PC-3 (cell line): ENCODE results near the gene RHOG. TPM values are rescaled to one million over a fixed set of nuclear protein-coding genes. Genes with fewer than 3 reads are reported as not detected.
A peak's percentile ranks its signal among the peaks of the same experiment; 100 is the strongest.

Source experiments
- ATAC-seq: fragments of 200-7000 bp; cut with Tn5 transposase; 2 replicates; pipeline ENCODE4 v1.9.1; 2020; ENCODE audit warnings: mild to moderate bottlenecking, moderate library complexity
- BruUV-seq: library from RNA; stranded (reverse); fragments of 400-500 nt; replicated peaks from 2 replicates; lab custom pipeline; 2021; lab: Mats Ljungman, UMichigan
- CTCF ChIA-PET: fragments of 300-600 bp; sonication (Branson Sonifier 250); formaldehyde crosslinking; loops from one replicate; lab custom pipeline; 2022; ENCODE audit warnings: antibody characterized with exemption; lab: Charles Lee
- POLR2A ChIA-PET: fragments of 300-600 bp; sonication (Branson Sonifier 250); formaldehyde crosslinking; loops from one replicate; lab custom pipeline; 2022; ENCODE audit warnings: antibody characterized with exemption; ENCODE audit not compliant: unreplicated experiment; lab: Charles Lee
- DNase-seq: peaks from one replicate; pipeline ENCODE4 v3.0.0-alpha.2; 2015
- H2AFZ ChIP-seq: fragments of 300-600 bp; sonication (generic); 2 replicates; pipeline ENCODE4 v1.6.0; 2016; ENCODE audit warnings: antibody characterized with exemption, low read length
- H3F3A ChIP-seq: fragments of 300-600 bp; sonication (generic); one replicate; pipeline ENCODE4 v1.6.0; 2017; ENCODE audit warnings: antibody characterized with exemption, low read length, control low read depth, mild to moderate bottlenecking; ENCODE audit not compliant: unreplicated experiment
- H3K27ac ChIP-seq: fragments of 300-600 bp; sonication (generic); 2 replicates; pipeline ENCODE4 v1.5.1; 2016; ENCODE audit warnings: mild to moderate bottlenecking, low read length
- H3K27me3 ChIP-seq: fragments of 300-600 bp; sonication (generic); 2 replicates; pipeline ENCODE4 v1.6.1; 2016; ENCODE audit warnings: low read length, mixed read lengths
- H3K36me3 ChIP-seq: fragments of 300-600 bp; sonication (generic); 2 replicates; pipeline ENCODE4 v1.6.1; 2016; ENCODE audit warnings: low read depth, mixed run types, low read length, mixed read lengths
- H3K4me1 ChIP-seq: fragments of 300-600 bp; sonication (generic); 2 replicates; pipeline ENCODE4 v1.5.1; 2016; ENCODE audit warnings: low read length; ENCODE audit not compliant: insufficient read depth
- H3K4me2 ChIP-seq: fragments of 300-600 bp; sonication (generic); 2 replicates; pipeline ENCODE4 v1.6.0; 2016; ENCODE audit warnings: low read length
- H3K4me3 ChIP-seq: fragments of 300-600 bp; sonication (generic); 2 replicates; pipeline ENCODE4 v1.5.1; 2016; ENCODE audit warnings: mild to moderate bottlenecking, low read length, mixed read lengths
- H3K79me2 ChIP-seq: fragments of 300-600 bp; sonication (generic); 2 replicates; pipeline ENCODE4 v1.6.1; 2017; ENCODE audit warnings: low read length, mixed read lengths
- H3K9ac ChIP-seq: fragments of 300-600 bp; sonication (generic); 2 replicates; pipeline ENCODE4 v1.6.0; 2016; ENCODE audit warnings: mild to moderate bottlenecking, low read length
- H3K9me2 ChIP-seq: fragments of 300-600 bp; sonication (generic); replicated peaks from 2 replicates; pipeline ENCODE4 v1.6.1; 2016; ENCODE audit warnings: mixed run types, low read length, mixed read lengths
- H3K9me3 ChIP-seq: fragments of 300-600 bp; sonication (generic); 2 replicates; pipeline ENCODE4 v1.6.1; 2016; ENCODE audit warnings: low read length, mixed read lengths
- H4K20me1 ChIP-seq: fragments of 300-600 bp; sonication (generic); 2 replicates; pipeline ENCODE4 v1.6.1; 2016; ENCODE audit warnings: low read length, mixed read lengths
- CTCF ChIP-seq: fragments of 300-600 bp; sonication (generic); conservative IDR thresholded peaks from 2 replicates; pipeline ENCODE4 v1.5.1; 2017; ENCODE audit warnings: antibody characterized with exemption, low read depth, mild to moderate bottlenecking, low read length
- EZH2 ChIP-seq: fragments of 300-600 bp; sonication (generic); IDR thresholded peaks from one replicate; pipeline ENCODE4 v1.6.1; 2017; ENCODE audit warnings: antibody characterized with exemption, mild to moderate bottlenecking, low read length; ENCODE audit not compliant: unreplicated experiment
- EZH2phosphoT487 ChIP-seq: fragments of 300-600 bp; sonication (generic); IDR thresholded peaks from 2 replicates; pipeline ENCODE4 v1.6.1; 2018; ENCODE audit warnings: mild to moderate bottlenecking, antibody characterized with exemption, low read length, borderline replicate concordance
- intact Hi-C: fragments of 100-400 bp; cut with micrococcal nuclease; formaldehyde crosslinking; loops from 2 replicates; pipeline ENCODE4 v1.9.0; 2023
- total RNA-seq: library from RNA; depleted of rRNA; stranded (reverse); fragments of >200 nt; gene quantifications from 2 replicates; pipeline ENCODE4 v1.2.3, GENCODE V29; 2014

RHOG gene
- total RNA-seq, 1 experiment from 2014 or later: 31.2 TPM

- POLR2A ChIA-PET: interaction anchor here (0.6 to 1.2 kb wide), 3 partner anchors 12 to 60 kb away, joined by 3 to 4 read pairs (median 4); no protein-coding TSS in a partner anchor
- peak overlapping the region; percentile 93; the same call in 1 of the 2 replicates for H3K4me3 ChIP-seq
- peak overlapping the region; percentile 97 for H2AFZ ChIP-seq
- H3K27ac ChIP-seq: no peak overlapping the region
- no peaks in the 10 kb centered on the region for H3K9me2 ChIP-seq
- H4K20me1 ChIP-seq: no peaks in the 10 kb centered on the region
- DNase-seq (no peak), ATAC-seq (no peak)
- peaks cover 34% of the 10 kb centered on the region for H3K79me2 ChIP-seq
- no TSS peak for BruUV-seq
- no peaks in the 10 kb centered on the region for H3K9me3 ChIP-seq
- H3F3A ChIP-seq: no peaks in the 10 kb centered on the region
- H3K36me3 ChIP-seq: no peaks in the 10 kb centered on the region
- peaks cover 31% of the 10 kb centered on the region for H3K4me1 ChIP-seq
- CTCF ChIA-PET: interaction anchor here (0.6 to 2.8 kb wide), 11 partner anchors 13 to 243 kb away, joined by 3 to 27 read pairs (median 7); no protein-coding TSS in a partner anchor
- H3K27me3 ChIP-seq: no peaks in the 10 kb centered on the region
- no peak overlapping the region for H3K9ac ChIP-seq
- intact Hi-C loops: loop anchor here (2.0 to 10.0 kb wide), 2 partner anchors 51 to 105 kb away; no protein-coding TSS in a partner anchor
- H3K4me2 ChIP-seq: peak overlapping the region; percentile 79
- TF ChIP-seq CTCF (no peak), EZH2phosphoT487 (no peak), EZH2 (no peak)
Observed at GRCh38 chr11:3853899-3854659, 13.3 kb upstream of the RHOG start.

- TF ChIP-seq EZH2: no peak
- no peak for TF ChIP-seq CTCF
- TF ChIP-seq EZH2phosphoT487: no peak
- BruUV-seq: no TSS peak
- H4K20me1 ChIP-seq: no peaks in the 10 kb centered on the region
- intact Hi-C loops: loop anchor here (10.0 kb wide), 1 partner anchor 51 kb away; no protein-coding TSS in a partner anchor
- peaks cover 29% of the 10 kb centered on the region for H3K79me2 ChIP-seq
- ChIA-PET CTCF (interaction anchor here (0.7 kb wide), 1 partner anchor 211 kb away, joined by 3 read pairs; no protein-coding TSS in a partner anchor), POLR2A (no interaction called here)
- H3K9me3 ChIP-seq: no peaks in the 10 kb centered on the region
- no peaks in the 10 kb centered on the region for H3K27me3 ChIP-seq
- no peak overlapping the region for H2AFZ ChIP-seq
- H3K4me1 ChIP-seq: peaks cover 31% of the 10 kb centered on the region
- ATAC-seq (no peak), DNase-seq (no peak)
- H3K4me2 ChIP-seq: no peak overlapping the region
- no peaks in the 10 kb centered on the region for H3K9me2 ChIP-seq
- no peaks in the 10 kb centered on the region for H3F3A ChIP-seq
- H3K4me3 ChIP-seq: no peak overlapping the region
- no peak overlapping the region for H3K9ac ChIP-seq
- H3K36me3 ChIP-seq: no peaks in the 10 kb centered on the region
- no peak overlapping the region for H3K27ac ChIP-seq
Observed at GRCh38 chr11:3853545-3853842, 12.7 kb upstream of the RHOG start.
